Loucy (cell line): ENCODE data around the gene FMNL2.

Experiments used
- CTCF ChIP-seq: fragments of 200-600 bp; sonication (generic); conservative IDR thresholded peaks from 2 replicates; pipeline ENCODE4 v1.5.1; 2014; ENCODE audit warnings: mild to moderate bottlenecking, antibody characterized with exemption, low read length
- EZH2phosphoT487 ChIP-seq: fragments of 200-600 bp; IDR thresholded peaks from 2 replicates; pipeline ENCODE4 v1.6.1; 2018; ENCODE audit warnings: antibody characterized with exemption, mild to moderate bottlenecking, moderate library complexity, borderline replicate concordance

DNA sequence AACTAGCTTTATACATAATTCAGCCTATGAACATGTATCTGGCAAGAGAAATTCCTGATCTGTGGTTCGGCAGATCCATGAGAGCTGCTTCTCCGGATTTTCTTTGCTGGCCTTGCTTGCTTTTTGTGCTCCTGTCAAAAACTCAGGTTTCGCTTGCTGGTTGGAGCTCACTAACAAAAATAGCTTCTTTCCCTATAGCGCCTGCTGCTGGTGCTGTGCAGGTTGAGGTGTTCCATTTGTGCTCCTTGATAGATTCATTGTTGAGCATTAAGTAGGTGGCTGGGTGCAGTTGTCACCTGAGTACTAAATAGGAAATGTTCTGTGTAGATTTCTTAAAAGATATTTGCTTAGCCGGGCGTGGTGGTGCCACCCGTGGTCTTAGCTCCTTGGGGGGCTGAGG, 234.2 kb downstream of the FMNL2 start:
- no peak for TF ChIP-seq CTCF
- no peak for TF ChIP-seq EZH2phosphoT487
